OCI-LY1 (cell line): ENCODE data around the gene ZNF382.

Source experiments
- H2AFZ ChIP-seq: fragments of 200-600 bp; sonication (generic), shearing (Covaris generic); 2 replicates; pipeline ENCODE4 v1.6.0; 2014; ENCODE audit warnings: antibody characterized with exemption, mild to moderate bottlenecking, low read length
- H3F3A ChIP-seq: fragments of 200-600 bp; sonication (generic), shearing (Covaris generic); 2 replicates; pipeline ENCODE4 v1.6.0; 2014; ENCODE audit warnings: mild to moderate bottlenecking, antibody characterized with exemption, low read length, moderate library complexity; ENCODE audit not compliant: insufficient read depth
- H3K27ac ChIP-seq: fragments of 200-600 bp; sonication (generic); 2 replicates; pipeline ENCODE4 v1.5.1; 2014; ENCODE audit warnings: low read length, mixed run types, mild to moderate bottlenecking, low read depth; ENCODE audit not compliant: poor library complexity, severe bottlenecking
- H3K27me3 ChIP-seq: fragments of 200-600 bp; sonication (generic); 2 replicates; pipeline ENCODE4 v1.6.0; 2014; ENCODE audit warnings: antibody characterized with exemption, mild to moderate bottlenecking, low read length, moderate library complexity; ENCODE audit not compliant: insufficient read depth
- H3K36me3 ChIP-seq: fragments of 200-600 bp; sonication (generic); 2 replicates; pipeline ENCODE4 v1.6.1; 2014; ENCODE audit warnings: mild to moderate bottlenecking, antibody characterized with exemption, low read length, moderate library complexity, mixed read lengths; ENCODE audit not compliant: insufficient read depth
- H3K4me1 ChIP-seq: fragments of 200-600 bp; sonication (generic); 2 replicates; pipeline ENCODE4 v1.5.1; 2014; ENCODE audit warnings: mild to moderate bottlenecking, low read length, moderate library complexity; ENCODE audit not compliant: insufficient read depth, severe bottlenecking
- H3K4me2 ChIP-seq: fragments of 200-600 bp; sonication (generic), shearing (Covaris generic); 2 replicates; pipeline ENCODE4 v1.6.1; 2014; ENCODE audit warnings: low read length
- H3K4me3 ChIP-seq: fragments of 200-600 bp; sonication (generic); 2 replicates; pipeline ENCODE4 v1.5.1; 2014; ENCODE audit warnings: low read length, low read depth, mild to moderate bottlenecking, mixed read lengths; ENCODE audit not compliant: poor library complexity, severe bottlenecking
- H3K79me2 ChIP-seq: fragments of 200-600 bp; shearing (Covaris generic); 2 replicates; pipeline ENCODE4 v1.6.1; 2016; ENCODE audit warnings: mixed run types, low read length, mixed read lengths; ENCODE audit not compliant: insufficient read depth
- H3K9ac ChIP-seq: fragments of 200-600 bp; sonication (generic), shearing (Covaris generic); 2 replicates; pipeline ENCODE4 v1.6.1; 2014; ENCODE audit warnings: mild to moderate bottlenecking, low read length, mixed read lengths
- H3K9me2 ChIP-seq: fragments of 200-600 bp; sonication (generic), shearing (Covaris generic); 2 replicates; pipeline ENCODE4 v1.6.1; 2014; ENCODE audit warnings: low read depth, mild to moderate bottlenecking, low read length, mixed read lengths
- H3K9me3 ChIP-seq: fragments of 200-600 bp; shearing (Covaris generic); 2 replicates; pipeline ENCODE4 v1.6.1; 2014; ENCODE audit warnings: low read length, mixed read lengths
- H4K20me1 ChIP-seq: fragments of 200-600 bp; sonication (generic), shearing (Covaris generic); 2 replicates; pipeline ENCODE4 v1.6.0; 2016; ENCODE audit warnings: mild to moderate bottlenecking, low read length; ENCODE audit not compliant: insufficient read depth
- EZH2 ChIP-seq: fragments of 200-600 bp; sonication (generic), shearing (Covaris generic); IDR thresholded peaks from 2 replicates; pipeline ENCODE4 v1.8.0; 2017; ENCODE audit warnings: borderline replicate concordance, mixed run types, mild to moderate bottlenecking, antibody characterized with exemption, low read length, moderate library complexity, mixed read lengths
- TF ChIP-seq, protein P1 (sequence below): fragments of 200-600 bp; sonication (generic), shearing (Covaris generic); IDR thresholded peaks from 2 replicates; pipeline ENCODE4 v1.5.1; 2017; ENCODE audit warnings: mild to moderate bottlenecking, antibody characterized with exemption, low read length, moderate library complexity, mixed read lengths

ZNF382 gene

DNA sequence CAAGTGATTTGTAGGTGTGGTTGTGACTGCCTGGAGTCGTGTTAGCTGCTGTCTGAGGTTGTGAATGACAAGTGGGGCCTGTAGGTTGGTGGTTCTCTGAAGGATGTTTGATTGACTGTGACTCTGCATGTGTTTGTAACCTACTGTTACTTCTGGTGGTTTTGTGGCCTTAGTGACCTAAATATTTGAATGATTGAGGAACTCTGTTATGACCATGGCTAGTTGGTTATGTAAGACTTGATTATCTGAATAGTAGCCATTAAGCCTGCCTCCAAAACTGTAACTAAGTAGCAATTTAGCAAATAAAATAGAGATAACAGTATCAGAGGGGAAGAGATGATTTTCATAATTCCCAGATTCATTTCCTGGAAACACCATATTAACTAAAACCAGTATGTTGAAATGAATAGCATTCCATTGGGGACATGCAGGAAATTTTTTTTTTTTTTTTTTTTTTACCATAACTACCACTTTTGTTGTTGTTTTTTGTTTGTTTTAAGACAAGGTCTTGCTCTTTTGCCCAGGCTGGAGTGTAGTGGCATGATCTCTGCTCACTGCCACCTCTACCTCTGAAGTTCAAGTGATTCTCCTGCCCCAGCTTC lies 865 bp downstream of the ZNF382 start:
- peak overlapping the region; percentile 96 for H3K9ac ChIP-seq
- peak overlapping the region; percentile 93 for H3K4me3 ChIP-seq
- 0 out of 2 replicates have a peak overlapping the region, but pooled peaks have one; percentile 91 for H2AFZ ChIP-seq
- no peaks in the 10 kb centered on the region for H4K20me1 ChIP-seq
- H3K79me2 ChIP-seq = peaks cover 22% of the 10 kb centered on the region
- peaks cover 13% of the 10 kb centered on the region; the same call in 1 of the 2 replicates for H3K9me3 ChIP-seq
- peak overlapping the region; percentile 82 for H3K27ac ChIP-seq
- TF ChIP-seq EZH2 = no peak
- TF ChIP-seq, protein P1, sequence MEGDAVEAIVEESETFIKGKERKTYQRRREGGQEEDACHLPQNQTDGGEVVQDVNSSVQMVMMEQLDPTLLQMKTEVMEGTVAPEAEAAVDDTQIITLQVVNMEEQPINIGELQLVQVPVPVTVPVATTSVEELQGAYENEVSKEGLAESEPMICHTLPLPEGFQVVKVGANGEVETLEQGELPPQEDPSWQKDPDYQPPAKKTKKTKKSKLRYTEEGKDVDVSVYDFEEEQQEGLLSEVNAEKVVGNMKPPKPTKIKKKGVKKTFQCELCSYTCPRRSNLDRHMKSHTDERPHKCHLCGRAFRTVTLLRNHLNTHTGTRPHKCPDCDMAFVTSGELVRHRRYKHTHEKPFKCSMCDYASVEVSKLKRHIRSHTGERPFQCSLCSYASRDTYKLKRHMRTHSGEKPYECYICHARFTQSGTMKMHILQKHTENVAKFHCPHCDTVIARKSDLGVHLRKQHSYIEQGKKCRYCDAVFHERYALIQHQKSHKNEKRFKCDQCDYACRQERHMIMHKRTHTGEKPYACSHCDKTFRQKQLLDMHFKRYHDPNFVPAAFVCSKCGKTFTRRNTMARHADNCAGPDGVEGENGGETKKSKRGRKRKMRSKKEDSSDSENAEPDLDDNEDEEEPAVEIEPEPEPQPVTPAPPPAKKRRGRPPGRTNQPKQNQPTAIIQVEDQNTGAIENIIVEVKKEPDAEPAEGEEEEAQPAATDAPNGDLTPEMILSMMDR = no peak
- H3F3A ChIP-seq = no peaks in the 10 kb centered on the region
- H3K4me1 ChIP-seq = peaks cover 23% of the 10 kb centered on the region
- no peaks in the 10 kb centered on the region for H3K9me2 ChIP-seq
- peaks cover 57% of the 10 kb centered on the region for H3K36me3 ChIP-seq
- H3K4me2 ChIP-seq = peak overlapping the region; percentile 75
- no peaks in the 10 kb centered on the region for H3K27me3 ChIP-seq

DNA sequence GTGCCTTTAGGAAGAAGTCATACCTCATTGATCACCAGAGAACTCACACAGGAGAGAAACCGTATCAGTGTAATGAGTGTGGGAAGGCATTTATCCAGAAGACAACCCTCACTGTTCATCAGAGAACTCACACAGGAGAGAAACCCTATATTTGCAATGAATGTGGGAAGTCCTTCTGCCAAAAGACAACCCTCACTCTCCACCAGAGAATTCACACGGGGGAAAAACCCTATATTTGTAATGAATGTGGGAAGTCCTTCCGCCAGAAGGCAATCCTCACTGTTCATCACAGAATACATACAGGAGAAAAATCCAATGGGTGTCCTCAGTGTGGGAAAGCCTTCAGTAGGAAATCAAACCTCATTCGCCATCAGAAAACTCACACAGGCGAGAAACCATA lies 21.9 kb downstream of the ZNF382 start:
- Histone ChIP-seq H4K20me1 (no peaks in the 10 kb centered on the region), H3K9me2 (no peaks in the 10 kb centered on the region), H3F3A (no peaks in the 10 kb centered on the region), H3K4me2 (no peak overlapping the region), H3K4me1 (no peaks in the 10 kb centered on the region), H3K9me3 (peaks cover 34% of the 10 kb centered on the region), H3K27me3 (no peaks in the 10 kb centered on the region), H3K4me3 (no peak overlapping the region), H2AFZ (no peak overlapping the region), H3K27ac (no peak overlapping the region), H3K79me2 (no peaks in the 10 kb centered on the region), H3K9ac (no peak overlapping the region), H3K36me3 (peaks cover 37% of the 10 kb centered on the region)
- TF ChIP-seq, protein P1 = no peak
- no peak for TF ChIP-seq EZH2

DNA sequence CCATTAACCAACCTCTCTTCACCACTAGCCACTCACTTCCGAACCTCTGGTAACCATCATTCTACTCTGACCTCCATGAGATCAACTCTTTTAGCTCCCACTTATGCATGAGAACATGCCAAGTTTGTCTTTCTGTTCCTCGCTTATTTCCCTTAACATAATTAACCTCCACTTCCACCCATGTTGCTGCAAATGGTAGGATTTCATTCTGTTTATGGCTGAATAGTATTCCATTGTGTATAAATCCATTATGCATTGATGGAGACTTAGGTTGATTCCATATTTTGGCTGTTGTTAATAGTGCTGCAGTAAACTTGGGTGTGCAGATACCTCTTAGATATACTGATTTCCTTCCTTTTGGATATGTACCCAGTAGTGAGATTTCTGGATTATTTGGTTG lies 30.2 kb downstream of the ZNF382 start:
- Histone ChIP-seq H3K4me3 (no peak overlapping the region), H3K9me3 (peaks cover 37% of the 10 kb centered on the region), H3K9ac (no peak overlapping the region), H3K9me2 (no peaks in the 10 kb centered on the region), H4K20me1 (no peaks in the 10 kb centered on the region), H3F3A (no peaks in the 10 kb centered on the region; the same call in 1 of the 2 replicates), H3K27ac (no peak overlapping the region), H3K27me3 (no peaks in the 10 kb centered on the region), H2AFZ (no peak overlapping the region), H3K4me1 (no peaks in the 10 kb centered on the region), H3K36me3 (peaks cover 12% of the 10 kb centered on the region; the same call in 1 of the 2 replicates), H3K4me2 (no peak overlapping the region), H3K79me2 (no peaks in the 10 kb centered on the region)
- TF ChIP-seq, protein P1 = no peak
- TF ChIP-seq EZH2 = no peak
